Nephron progenitor cell (in vitro differentiated cells): ENCODE data around the gene IRX4.

Source experiments
- DNase-seq: peaks from one replicate; pipeline ENCODE4 v3.0.0; 2021
- H3K27ac Mint-ChIP-seq: 2 replicates; pipeline ENCODE4 v1.8.0; 2021; ENCODE audit warnings: mild to moderate bottlenecking, moderate library complexity, mixed read lengths
- H3K27me3 Mint-ChIP-seq: 2 replicates; pipeline ENCODE4 v1.8.0; 2021; ENCODE audit warnings: mild to moderate bottlenecking, low read depth, mixed read lengths; ENCODE audit not compliant: poor library complexity
- H3K36me3 Mint-ChIP-seq: 2 replicates; pipeline ENCODE4 v1.8.0; 2021; ENCODE audit warnings: low read depth, mixed read lengths
- H3K4me1 Mint-ChIP-seq: 2 replicates; pipeline ENCODE4 v1.8.0; 2021; ENCODE audit warnings: mixed read lengths
- H3K4me3 Mint-ChIP-seq: 2 replicates; pipeline ENCODE4 v1.8.0; 2021; ENCODE audit warnings: mild to moderate bottlenecking, moderate library complexity, mixed read lengths
- H3K9me3 Mint-ChIP-seq: 2 replicates; pipeline ENCODE4 v1.8.0; 2021; ENCODE audit warnings: mild to moderate bottlenecking, moderate library complexity, mixed read lengths
- CTCF ChIP-seq: fragments of 200-600 bp; sonication (generic); IDR thresholded peaks from 2 replicates; pipeline ENCODE4 v1.5.0; 2021; ENCODE audit warnings: antibody characterized with exemption

IRX4 gene

GRCh38 chr5:1911773-1912235, 29.1 kb upstream of the IRX4 start:
- no peak for DNase-seq
- Mint-ChIP-seq H3K27ac (no peak overlapping the region), H3K9me3 (peaks cover 4% of the 10 kb centered on the region), H3K27me3 (peaks cover 35% of the 10 kb centered on the region), H3K4me3 (no peak overlapping the region), H3K36me3 (no peaks in the 10 kb centered on the region), H3K4me1 (no peaks in the 10 kb centered on the region)
- no peak for TF ChIP-seq CTCF

- H3K27me3 Mint-ChIP-seq = peaks cover 39% of the 10 kb centered on the region
- no peak overlapping the region for H3K4me3 Mint-ChIP-seq
- no peaks in the 10 kb centered on the region for H3K36me3 Mint-ChIP-seq
- no peak overlapping the region for H3K27ac Mint-ChIP-seq
- TF ChIP-seq CTCF = no peak
- peaks cover 5% of the 10 kb centered on the region for H3K9me3 Mint-ChIP-seq
- no peak for DNase-seq
- no peaks in the 10 kb centered on the region for H3K4me1 Mint-ChIP-seq
These were observed 28.4 kb upstream of the IRX4 start for GRCh38 chr5:1910861-1911772.

GRCh38 chr5:1910081-1910760, 27.5 kb upstream of the IRX4 start:
- no peak for DNase-seq
- H3K4me3 Mint-ChIP-seq = no peak overlapping the region
- TF ChIP-seq CTCF = no peak
- H3K27ac Mint-ChIP-seq = no peak overlapping the region
- H3K27me3 Mint-ChIP-seq = peaks cover 43% of the 10 kb centered on the region
- no peaks in the 10 kb centered on the region for H3K4me1 Mint-ChIP-seq
- peaks cover 14% of the 10 kb centered on the region for H3K9me3 Mint-ChIP-seq
- no peaks in the 10 kb centered on the region for H3K36me3 Mint-ChIP-seq

- H3K4me3 Mint-ChIP-seq = no peak overlapping the region
- H3K27me3 Mint-ChIP-seq = peaks cover 49% of the 10 kb centered on the region
- H3K4me1 Mint-ChIP-seq = no peaks in the 10 kb centered on the region
These were observed 26.7 kb upstream of the IRX4 start for GRCh38 chr5:1909346-1909985.

GRCh38 chr5:1908931-1909330, 26.2 kb upstream of the IRX4 start:
- H3K27ac Mint-ChIP-seq = no peak overlapping the region
- peaks cover 48% of the 10 kb centered on the region for H3K27me3 Mint-ChIP-seq
- no peaks in the 10 kb centered on the region for H3K4me1 Mint-ChIP-seq
- no peak for TF ChIP-seq CTCF
- no peak for DNase-seq
- no peaks in the 10 kb centered on the region for H3K36me3 Mint-ChIP-seq
- peaks cover 27% of the 10 kb centered on the region for H3K9me3 Mint-ChIP-seq
- no peak overlapping the region for H3K4me3 Mint-ChIP-seq

More at GRCh38 chr5:1909346-1909985, 26.7 kb upstream of the IRX4 start:
- no peak for TF ChIP-seq CTCF
- DNase-seq = no peak
- H3K27ac Mint-ChIP-seq = no peak overlapping the region
- no peaks in the 10 kb centered on the region for H3K36me3 Mint-ChIP-seq
- H3K9me3 Mint-ChIP-seq = peaks cover 21% of the 10 kb centered on the region
